DMS53 (cell line): ENCODE measurements around the gene ENOX1.

ENCODE experiments used
- DNase-seq: peaks from one replicate; lab custom pipeline; 2025; lab: John Stamatoyannopoulos, UW

Gene ENOX1

GRCh38 chr13:43245374-43245964 lies 541.3 kb downstream of the ENOX1 start:
- DNase-seq, result no peak

- no peak for DNase-seq
Measured at GRCh38 chr13:43244481-43244880, 542.3 kb downstream of the ENOX1 start.

- DNase-seq, result no peak
Measured at GRCh38 chr13:43243711-43244110, 543.1 kb downstream of the ENOX1 start.

- DNase-seq, result no peak
Measured at GRCh38 chr13:43242040-43242439, 544.7 kb downstream of the ENOX1 start.

GRCh38 chr13:43240278-43240677 lies 546.5 kb downstream of the ENOX1 start:
- no peak for DNase-seq

- no peak for DNase-seq
Measured at GRCh38 chr13:43239275-43239840, 547.4 kb downstream of the ENOX1 start.

- DNase-seq, result no peak
Measured at GRCh38 chr13:43238341-43239083, 548.3 kb downstream of the ENOX1 start.

GRCh38 chr13:43237616-43238015 lies 549.2 kb downstream of the ENOX1 start:
- DNase-seq, result no peak

GRCh38 chr13:43235028-43235427 lies 551.7 kb downstream of the ENOX1 start:
- DNase-seq, result no peak

- DNase-seq, result no peak
Measured at GRCh38 chr13:43232873-43233265, 553.9 kb downstream of the ENOX1 start.

GRCh38 chr13:43232144-43232872 lies 554.5 kb downstream of the ENOX1 start:
- no peak for DNase-seq

- DNase-seq, result no peak
Measured at GRCh38 chr13:43230989-43231388, 555.8 kb downstream of the ENOX1 start.

GRCh38 chr13:43229506-43229905 lies 557.3 kb downstream of the ENOX1 start:
- DNase-seq, result peak; percentile 63

GRCh38 chr13:43227721-43228120 lies 559.1 kb downstream of the ENOX1 start:
- DNase-seq, result peak; percentile 32

- no peak for DNase-seq
Measured at GRCh38 chr13:43223216-43223615, 563.6 kb downstream of the ENOX1 start.

- no peak for DNase-seq
Measured at GRCh38 chr13:43222086-43222485, 564.7 kb downstream of the ENOX1 start.

- no peak for DNase-seq
Measured at GRCh38 chr13:43221611-43222010, 565.2 kb downstream of the ENOX1 start.

GRCh38 chr13:43220873-43221595 lies 565.7 kb downstream of the ENOX1 start:
- no peak for DNase-seq

- DNase-seq, result no peak
Measured at GRCh38 chr13:43214124-43214523, 572.6 kb downstream of the ENOX1 start.

- no peak for DNase-seq
Measured at GRCh38 chr13:43206838-43207237, 579.9 kb downstream of the ENOX1 start.

GRCh38 chr13:43205416-43205815 lies 581.4 kb downstream of the ENOX1 start:
- no peak for DNase-seq

GRCh38 chr13:43204591-43204990 lies 582.2 kb downstream of the ENOX1 start:
- DNase-seq, result no peak
